K562 (cell line): Measurements from ENCODE around the gene RPL35. TPM values are rescaled to one million over a fixed set of nuclear protein-coding genes. Genes with fewer than 3 reads are reported as not detected.

Experiments
- CBFA2T2 ChIP-seq: fragments of 450-650 bp; conservative IDR thresholded peaks from 2 replicates; pipeline ENCODE4 v1.6.1; 2017; ENCODE audit warnings: mild to moderate bottlenecking
- CBX2 ChIP-seq: fragments of 200-600 bp; sonication (generic); IDR thresholded peaks from one replicate; pipeline ENCODE4 v1.6.1; 2012; ENCODE audit warnings: mild to moderate bottlenecking, low read length, inconsistent platforms; ENCODE audit not compliant: insufficient read depth, poor library complexity, severe bottlenecking
- CEBPB ChIP-seq: fragments of 450-650 bp; IDR thresholded peaks from 2 replicates; pipeline ENCODE4 v1.6.1; 2016; ENCODE audit warnings: missing genetic modification characterization, missing compliant biosample characterization
- E4F1 ChIP-seq: fragments of 250-450 bp; sonication (Bioruptor Pico); IDR thresholded peaks from 2 replicates; pipeline ENCODE4 v1.5.0; 2021; ENCODE audit warnings: mild to moderate bottlenecking, borderline replicate concordance
- EP300 ChIP-seq: IDR thresholded peaks from 2 replicates; pipeline ENCODE4 v1.6.1; 2012; ENCODE audit warnings: low read length, improper control_type of control experiment
- FOS ChIP-seq: IDR thresholded peaks from 3 replicates; pipeline ENCODE4 v1.6.1; 2011; ENCODE audit not compliant: insufficient read length; ENCODE audit errors: extremely low read depth
- FOXO4 ChIP-seq: fragments of 450-650 bp; formaldehyde crosslinking; IDR thresholded peaks from 2 replicates; pipeline ENCODE4 v1.4.0; 2020; ENCODE audit warnings: mild to moderate bottlenecking, moderate library complexity
- GATAD2B ChIP-seq: fragments of 450-650 bp; IDR thresholded peaks from 2 replicates; pipeline ENCODE4 v1.6.1; 2017; ENCODE audit warnings: mild to moderate bottlenecking, borderline replicate concordance
- HSF4 ChIP-seq: fragments of 250-450 bp; sonication (Bioruptor Pico); IDR thresholded peaks from 2 replicates; pipeline ENCODE4 v2.1.2; 2022; ENCODE audit warnings: mild to moderate bottlenecking, moderate library complexity, borderline replicate concordance
- MTA1 ChIP-seq: fragments of 450-650 bp; IDR thresholded peaks from 2 replicates; pipeline ENCODE4 v1.6.1; 2017; ENCODE audit warnings: borderline replicate concordance
- MYC ChIP-seq, 2 experiments: fragments of 250-450 bp in 1 of 2; sonication (Bioruptor Pico) in 1 of 2; IDR thresholded peaks; 2 replicates each; pipeline versions ENCODE4 v1.5.1 to v1.6.1; 2012 to 2021; ENCODE audit warnings: low read depth in 2 of 2, borderline replicate concordance in 1 of 2, improper control_type of control experiment in 1 of 2, low read length in 1 of 2, mild to moderate bottlenecking in 1 of 2, moderate library complexity in 1 of 2
- NR4A1 ChIP-seq, 2 experiments: fragments of 250-450 bp in 1 of 2; fragments of 450-650 bp in 1 of 2; sonication (Bioruptor Pico) in 1 of 2; IDR thresholded peaks; 2 replicates each; pipeline versions ENCODE4 v1.4.0 to v1.6.1; 2016 to 2020; ENCODE audit warnings: mild to moderate bottlenecking in 2 of 2, missing compliant biosample characterization in 1 of 2, missing genetic modification characterization in 1 of 2, moderate library complexity in 1 of 2
- PYGO2 ChIP-seq: fragments of 450-650 bp; IDR thresholded peaks from 2 replicates; pipeline ENCODE4 v1.6.1; 2016; ENCODE audit warnings: mild to moderate bottlenecking, missing genetic modification characterization, moderate library complexity, missing compliant biosample characterization
- SRSF1 ChIP-seq: fragments of 200-400 bp; formaldehyde crosslinking; IDR thresholded peaks from 2 replicates; pipeline ENCODE4 v1.6.1; 2017; ENCODE audit warnings: mild to moderate bottlenecking, low read depth, low read length, moderate library complexity
- TBL1XR1 ChIP-seq, 2 experiments: IDR thresholded peaks; 2 replicates each; pipeline ENCODE4 v1.6.1; 2012; ENCODE audit warnings: improper control_type of control experiment in 2 of 2, low read length in 2 of 2, mild to moderate bottlenecking in 1 of 2
- TSC22D4 ChIP-seq: fragments of 450-650 bp; IDR thresholded peaks from 2 replicates; pipeline ENCODE4 v1.6.1; 2016; ENCODE audit warnings: missing genetic modification characterization, missing biosample characterization, control low read depth
- WHSC1 ChIP-seq: IDR thresholded peaks from one replicate; pipeline ENCODE4 v1.6.1; 2012; ENCODE audit warnings: low read length, control low read depth, inconsistent platforms
- ZBTB8A ChIP-seq: fragments of 450-650 bp; IDR thresholded peaks from 2 replicates; pipeline ENCODE4 v1.6.1; 2018; ENCODE audit warnings: mild to moderate bottlenecking, moderate library complexity; ENCODE audit not compliant: partially characterized antibody
- ZNF174 ChIP-seq: fragments of 250-450 bp; sonication (Bioruptor Pico); IDR thresholded peaks from 2 replicates; pipeline ENCODE4 v1.4.0; 2020; ENCODE audit warnings: mild to moderate bottlenecking
- ZNF316 ChIP-seq: fragments of 450-650 bp; IDR thresholded peaks from 2 replicates; pipeline ENCODE4 v1.6.1; 2016
- ZNF324 ChIP-seq: fragments of 250-450 bp; sonication (Bioruptor Pico); IDR thresholded peaks from 2 replicates; pipeline ENCODE4 v1.4.0; 2020; ENCODE audit warnings: mild to moderate bottlenecking
- ZNF583 ChIP-seq: fragments of 250-450 bp; sonication (Bioruptor Pico); IDR thresholded peaks from 2 replicates; pipeline ENCODE4 v1.4.0; 2020
- ZNF655 ChIP-seq: fragments of 250-450 bp; sonication (Bioruptor Pico); IDR thresholded peaks from 2 replicates; pipeline ENCODE4 v1.5.0; 2021
- ZNF75A ChIP-seq: fragments of 450-650 bp; formaldehyde crosslinking; IDR thresholded peaks from 2 replicates; pipeline ENCODE4 v1.4.0; 2020; ENCODE audit warnings: mild to moderate bottlenecking
- polyA plus RNA-seq, 8 experiments: library from polyadenylated mRNA; depleted of rRNA in 4 of 8; stranded (reverse) in 5 of 8; unstranded in 3 of 8; fragments of >200 nt; fragmentation: Nextera tagmentation in 2 of 8; fragmentation: Illumina TruSeq in 1 of 8; extraction: Ambion mirVana in 2 of 8; extraction: Trizol in 1 of 8; gene quantifications; 2 replicates each; pipeline versions ENCODE4 v1.2.1 to v1.2.3, GENCODE V29; 2011 to 2014; ENCODE audit warnings: inconsistent platforms in 1 of 8, missing spikeins in 1 of 8
- total RNA-seq, 7 experiments: library from RNA; depleted of rRNA in 6 of 7; stranded (reverse); fragments of >200 nt in 6 of 7; fragmentation: Illumina TruSeq in 2 of 7; extraction: Trizol in 2 of 7; gene quantifications; 2 replicates each; pipeline versions ENCODE4 v1.2.1 to v1.2.3, GENCODE V29; 2011 to 2021; ENCODE audit warnings: low replicate concordance in 1 of 7

Gene RPL35
- total and polyA plus RNA-seq, 9 of the 15 experiments (the other 6 are each of a cell fraction or from before 2014, with no cell fraction given): 1,755 to 5,101 (median 3,405) TPM

- TF ChIP-seq GATAD2B: no peak
- no peak; the same call in 1 of the 2 replicates for TF ChIP-seq EP300
- TF ChIP-seq CEBPB (tag): no peak
- no peak for TF ChIP-seq ZNF324 (CRISPR knock-in tag)
- TF ChIP-seq FOXO4 (CRISPR knock-in tag): no peak
- no peak for TF ChIP-seq CBFA2T2
- no peak for TF ChIP-seq WHSC1
- TF ChIP-seq CBX2: no peak
- TF ChIP-seq HSF4 (CRISPR knock-in tag): no peak
- TF ChIP-seq ZBTB8A: no peak
- no peak for TF ChIP-seq MTA1
- peak; percentile 96 for TF ChIP-seq MYC (IDR thresholded peaks at IDR 0.05; ENCODE audit: low read depth, low read length)
- peak; percentile 99 for TF ChIP-seq MYC (CRISPR knock-in tag; IDR thresholded peaks at IDR 0.05; ENCODE audit: borderline replicate concordance, low read depth)
- TF ChIP-seq ZNF75A: no peak
- no peak for TF ChIP-seq ZNF583 (CRISPR knock-in tag)
- TF ChIP-seq ZNF316: 0 out of 2 replicates have a peak, but pooled peaks have one; percentile 7
- no peak for TF ChIP-seq PYGO2 (tag)
- TF ChIP-seq NR4A1 (CRISPR knock-in tag; IDR thresholded peaks at IDR 0.05): no peak
- peak; percentile 75; the same call in 1 of the 2 replicates for TF ChIP-seq NR4A1 (tag; IDR thresholded peaks at IDR 0.05)
- peak; percentile 87 for TF ChIP-seq SRSF1
- TF ChIP-seq FOS: no peak
- TF ChIP-seq ZNF174 (CRISPR knock-in tag): no peak
- TF ChIP-seq TSC22D4 (tag): no peak
- TF ChIP-seq E4F1 (CRISPR knock-in tag): no peak
- no peak for TF ChIP-seq ZNF655 (CRISPR knock-in tag)
- peak; percentile 47 to 62; a peak in 3 of 4 replicates for TF ChIP-seq TBL1XR1 (IDR thresholded peaks at IDR 0.05; ENCODE audit: low read length in 2 of 2)
Measured at GRCh38 chr9:124861342-124862229, at the start of gene RPL35, which contains the start of gene ARPC5L (continued).
